DMS53 (cell line): ENCODE data around the gene CCSER1.
A peak's percentile ranks its signal among the peaks of the same experiment; 100 is the strongest.

ENCODE experiments used
- DNase-seq: peaks from one replicate; lab custom pipeline; 2025; lab: John Stamatoyannopoulos, UW

Gene CCSER1

DNA sequence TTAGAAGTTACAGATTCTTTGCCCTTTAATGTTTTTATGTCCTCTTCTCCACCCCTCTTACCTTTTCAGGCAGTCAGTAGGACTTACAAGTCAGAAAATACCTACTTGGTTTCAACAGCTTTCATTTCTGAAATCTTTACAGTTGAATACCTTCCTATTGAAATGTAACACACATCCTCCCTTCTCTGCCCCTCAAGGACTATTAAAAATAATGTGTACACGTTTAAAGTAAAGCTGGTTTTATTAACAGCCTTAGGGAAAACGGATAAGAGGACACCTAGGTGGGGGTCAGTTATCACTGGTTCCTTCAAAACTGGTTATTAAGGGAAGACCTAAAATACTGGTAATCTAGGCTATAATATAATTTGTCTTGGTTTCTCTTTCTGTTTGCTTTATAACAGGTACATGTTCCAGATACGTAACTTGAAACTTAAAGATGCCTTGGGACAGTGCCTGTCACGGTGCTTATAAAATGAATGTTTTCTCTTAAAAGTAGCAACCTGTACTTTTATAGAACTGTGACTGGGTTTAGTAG lies 1.8 kb downstream of the CCSER1 start:
- peak; percentile 36 for DNase-seq

DNA sequence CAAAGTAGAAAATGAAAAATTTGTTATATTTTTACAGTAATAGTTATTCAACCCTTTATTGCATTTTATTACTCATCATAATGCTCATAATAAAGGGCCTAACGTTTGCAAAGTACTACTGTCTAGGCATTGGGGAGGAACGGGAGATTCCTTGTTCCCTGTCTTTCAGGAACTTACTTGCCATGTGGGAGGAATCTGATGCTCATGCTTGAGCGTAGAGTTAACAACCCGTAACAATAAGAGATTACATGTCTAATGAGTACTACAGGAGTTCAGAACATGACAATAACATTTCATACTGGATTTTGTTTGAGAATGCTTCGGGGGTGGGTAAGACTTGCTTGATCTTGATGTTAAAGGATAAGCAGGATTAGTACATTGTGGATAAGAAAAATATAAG lies 2.9 kb downstream of the CCSER1 start:
- no peak for DNase-seq

DNA sequence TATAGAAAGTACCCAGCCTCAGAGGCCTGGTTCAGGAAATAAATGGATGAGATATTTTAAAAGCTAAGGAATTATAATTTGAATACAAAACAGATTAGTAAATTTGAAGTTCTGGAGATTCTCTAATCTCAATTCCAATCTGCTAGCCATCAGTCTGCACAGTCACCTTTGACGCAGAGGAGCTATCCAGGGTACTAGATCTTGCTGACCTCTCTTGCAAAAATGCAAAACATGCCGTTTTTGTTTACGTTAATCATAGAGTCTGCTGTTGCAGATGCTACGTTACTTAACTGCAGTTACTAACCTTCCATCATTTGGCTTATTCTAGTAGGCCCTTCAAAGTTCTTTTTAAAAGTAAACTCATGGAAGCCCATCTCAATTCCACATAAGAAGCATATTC lies 10.4 kb downstream of the CCSER1 start:
- DNase-seq: no peak

DNA sequence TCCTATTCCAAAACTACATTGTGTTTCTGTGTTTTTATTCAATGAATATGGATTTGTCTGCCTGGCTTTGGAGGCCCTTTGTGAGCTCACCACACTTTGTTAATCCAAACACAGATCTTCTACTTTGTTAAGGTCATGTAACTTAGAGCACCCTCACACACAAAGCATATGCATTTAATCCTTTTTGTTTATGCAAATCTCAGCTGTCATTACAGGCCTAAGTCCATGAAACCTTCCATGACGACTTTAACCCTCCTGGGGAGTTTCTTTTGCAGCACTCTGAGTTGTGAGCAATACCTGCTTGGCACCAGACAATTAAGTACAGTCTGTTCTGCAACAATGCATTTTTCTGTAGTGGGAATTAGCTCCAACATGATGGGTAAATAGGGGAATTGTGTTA lies 14.9 kb downstream of the CCSER1 start:
- DNase-seq: no peak

DNA sequence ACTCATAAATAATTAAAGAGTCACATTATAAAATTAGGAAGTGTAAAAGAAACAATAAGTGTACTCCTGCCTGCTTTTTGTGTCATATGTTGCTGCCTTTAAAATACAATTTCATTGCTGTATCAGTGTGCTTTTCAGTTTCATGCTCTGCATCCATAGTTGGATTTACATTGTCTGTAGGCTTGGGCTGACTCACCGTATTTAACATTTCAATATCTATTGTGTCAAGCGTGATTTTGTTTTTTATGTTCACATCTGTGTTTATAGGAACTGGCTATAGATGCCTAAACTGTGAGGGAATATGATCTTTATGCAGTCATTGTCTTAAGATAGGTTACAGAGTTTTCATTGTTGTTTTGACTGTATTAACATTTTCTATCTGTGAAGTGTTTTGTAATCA lies 18.1 kb downstream of the CCSER1 start:
- DNase-seq: peak; percentile 21

DNA sequence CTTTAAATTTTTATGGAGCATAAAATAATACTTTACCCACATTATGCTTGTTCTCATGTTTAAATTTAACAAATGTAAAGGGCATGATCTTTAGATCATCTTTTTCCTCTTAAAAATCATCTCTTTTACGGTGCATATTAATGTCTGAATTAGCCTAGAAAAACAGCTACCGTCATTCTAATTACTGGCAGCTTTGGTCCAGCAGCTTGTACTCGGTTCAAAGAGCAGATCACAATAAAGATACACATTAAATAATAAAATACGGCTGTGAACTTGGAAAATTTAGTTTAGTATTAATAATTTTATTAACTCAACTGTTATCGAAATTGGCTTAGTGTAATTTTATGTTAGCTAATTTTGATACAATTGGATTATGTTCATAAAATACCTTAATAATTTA lies 19.1 kb downstream of the CCSER1 start:
- DNase-seq: no peak

DNA sequence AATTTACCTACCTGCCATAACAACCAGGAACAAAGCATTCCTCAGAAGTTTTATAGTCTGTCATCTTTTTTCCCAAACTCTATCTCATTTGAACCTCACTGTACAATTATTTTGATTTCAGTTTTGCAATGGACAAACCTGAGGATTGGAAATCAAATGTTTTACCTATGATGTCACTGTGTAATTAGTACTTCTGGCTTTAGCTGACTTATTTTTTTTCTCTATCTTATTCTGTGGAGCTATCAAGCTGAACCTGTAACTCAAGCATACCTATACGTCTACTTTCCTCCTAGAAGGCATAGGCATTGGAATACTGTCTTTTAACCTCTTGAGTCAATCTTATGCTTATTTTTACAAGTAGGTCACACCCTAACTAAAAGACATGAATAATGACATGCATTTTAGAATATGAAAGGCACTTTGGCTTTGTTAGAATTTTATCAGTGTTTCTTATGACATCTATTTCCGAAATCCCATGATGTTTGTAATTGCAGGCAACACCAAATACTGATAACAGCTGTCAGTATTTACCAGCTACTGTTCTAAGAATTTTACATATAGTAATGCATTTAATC lies 21.5 kb downstream of the CCSER1 start:
- DNase-seq: no peak

DNA sequence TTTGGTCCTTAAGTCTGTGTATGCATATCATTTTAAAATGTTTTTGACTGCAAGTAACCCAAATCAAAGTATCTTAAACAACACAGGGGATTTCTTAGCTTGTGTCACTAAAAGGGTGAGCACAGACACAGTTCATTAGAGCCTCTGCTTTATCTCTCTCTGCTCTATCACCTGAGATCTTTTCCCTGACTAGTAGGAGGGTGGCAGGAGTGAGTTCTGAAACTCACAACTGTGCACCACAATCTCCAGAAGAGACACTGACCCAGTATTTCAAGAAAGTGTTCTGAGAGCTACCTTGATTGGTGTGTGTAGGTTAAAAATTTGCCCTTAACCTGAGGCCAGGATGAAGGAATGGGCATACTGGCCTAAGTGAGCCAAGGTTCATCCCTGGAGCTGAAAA lies 24.8 kb downstream of the CCSER1 start:
- no peak for DNase-seq

DNA sequence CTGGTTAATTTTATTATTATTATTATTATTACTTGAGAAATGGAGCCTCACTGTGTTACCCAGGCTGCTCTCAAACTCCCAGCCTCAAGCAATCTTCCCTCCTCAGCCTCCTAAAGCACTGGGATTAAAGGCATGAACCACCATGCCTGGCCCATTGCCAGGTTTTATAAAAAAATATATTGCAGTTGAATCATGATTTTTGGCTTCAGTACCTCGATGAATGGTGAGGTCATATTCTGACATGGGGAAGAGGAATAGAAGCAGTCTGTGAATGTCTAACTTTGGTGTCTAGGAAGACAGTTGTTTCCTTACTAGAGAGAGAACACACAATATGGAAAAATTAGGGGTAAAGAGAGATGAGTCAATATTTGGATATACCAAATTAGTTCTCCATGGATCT lies 32.0 kb downstream of the CCSER1 start:
- peak; percentile 5 for DNase-seq

DNA sequence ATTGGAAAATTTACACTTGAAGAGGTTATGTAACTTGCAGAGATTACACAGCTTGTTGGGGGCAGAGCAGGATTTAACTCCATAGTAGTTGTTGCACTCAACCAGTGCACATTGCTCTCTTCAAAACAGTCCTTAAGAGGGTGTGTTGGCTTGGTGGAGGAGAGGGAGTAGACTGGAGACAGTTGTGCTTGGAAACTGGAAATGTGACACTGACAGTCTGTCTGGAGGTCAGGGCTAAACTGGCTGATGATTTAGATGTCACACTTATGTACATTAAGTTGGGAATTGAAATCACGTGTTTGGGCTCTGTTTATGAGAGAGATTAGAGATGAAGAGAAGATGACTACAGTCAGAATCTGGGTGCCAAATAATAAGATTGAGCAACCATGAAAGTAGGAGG lies 32.9 kb downstream of the CCSER1 start:
- no peak for DNase-seq

DNA sequence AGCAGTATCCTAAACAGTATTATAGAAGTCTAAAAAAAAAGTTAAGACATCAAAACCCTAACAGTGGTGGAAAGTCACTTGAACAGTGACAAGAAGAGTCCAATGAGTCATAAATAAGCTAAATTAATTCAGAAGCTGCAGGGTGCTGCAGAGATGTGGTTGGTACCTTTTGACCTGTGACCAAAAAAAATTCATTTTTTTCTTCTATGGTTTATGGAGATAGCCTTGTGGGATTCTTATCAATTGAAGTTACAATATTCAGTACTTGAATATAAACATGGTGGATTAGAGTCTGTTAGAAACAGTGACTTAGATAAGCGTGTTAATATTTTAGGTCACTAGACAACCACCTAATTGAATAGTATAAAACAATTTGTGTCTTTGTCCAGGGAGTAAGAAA lies 35.4 kb downstream of the CCSER1 start:
- no peak for DNase-seq

DNA sequence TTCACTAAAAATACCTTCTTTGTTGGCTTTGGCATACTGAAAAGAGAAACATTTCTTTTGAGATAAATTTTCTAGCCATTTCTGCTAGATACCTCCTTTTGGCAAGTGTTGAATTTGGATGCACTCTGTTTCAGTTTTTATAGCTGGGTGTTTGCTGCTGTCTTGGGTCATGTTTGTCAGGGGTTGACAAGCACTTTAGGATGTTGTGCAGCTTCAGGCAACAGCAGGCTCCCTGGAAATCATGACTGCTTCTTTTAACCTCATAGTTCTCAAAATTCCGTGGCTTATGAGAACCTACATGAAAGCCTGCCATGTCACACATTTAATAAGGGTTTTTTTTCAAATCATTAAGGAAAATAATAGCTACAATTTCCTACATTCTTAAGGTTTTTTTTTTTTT lies 36.7 kb downstream of the CCSER1 start:
- DNase-seq: no peak

DNA sequence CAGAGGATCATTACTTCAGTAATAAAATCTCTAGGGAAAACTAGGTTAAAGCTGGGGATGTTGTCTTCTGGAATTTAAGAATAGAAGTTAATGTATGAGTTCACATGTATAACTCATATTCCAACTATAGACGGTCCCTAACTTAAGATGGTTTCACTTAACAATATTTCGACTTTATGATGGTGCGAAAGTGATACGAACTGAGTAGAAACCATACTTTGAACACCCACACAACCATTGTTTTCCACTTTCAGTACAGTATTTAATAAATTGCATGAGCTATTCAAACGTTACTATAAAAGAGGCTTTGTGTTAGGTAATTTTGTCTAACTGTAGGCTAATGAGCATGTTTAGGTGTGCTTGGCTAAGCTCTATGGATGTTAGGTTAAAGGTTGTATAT lies 38.7 kb downstream of the CCSER1 start:
- DNase-seq: no peak

DNA sequence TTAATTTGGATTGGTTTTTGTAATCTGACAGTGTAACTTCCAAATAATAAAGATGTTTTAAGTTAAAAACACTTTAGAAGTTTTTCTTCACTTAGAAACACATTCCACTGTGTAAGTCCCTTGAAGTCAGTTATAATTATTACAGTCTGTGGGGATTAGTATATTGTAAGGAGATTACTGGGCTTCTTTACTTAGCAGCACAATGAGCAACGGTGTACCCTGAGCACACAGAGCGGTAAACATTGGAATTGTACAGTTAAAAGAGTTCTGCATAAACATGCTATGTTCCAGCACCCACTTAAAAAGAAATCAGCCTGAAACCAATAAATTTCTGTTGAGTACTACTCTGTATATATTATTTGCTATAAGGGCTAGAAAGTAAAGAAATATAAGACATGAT lies 44.3 kb downstream of the CCSER1 start:
- DNase-seq: no peak

DNA sequence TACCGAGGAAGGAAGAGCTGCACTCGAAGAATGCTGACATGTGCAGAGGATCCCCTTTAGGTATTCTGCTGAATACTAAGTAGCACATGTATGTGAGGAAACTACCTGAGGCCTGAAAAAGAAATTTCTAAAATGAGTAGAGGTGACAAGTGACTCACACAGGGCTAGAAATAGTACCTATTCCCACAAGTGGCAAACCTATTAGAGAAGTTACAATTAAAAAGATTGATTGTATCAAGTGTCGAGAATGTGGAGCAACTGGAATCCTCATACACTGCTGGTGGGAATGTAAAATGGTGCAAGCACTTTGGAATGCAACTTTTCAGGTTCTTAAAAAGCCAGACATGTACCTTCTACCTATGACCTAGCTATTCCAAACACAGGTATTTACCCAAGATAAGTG lies 47.4 kb downstream of the CCSER1 start:
- peak; percentile 44 for DNase-seq

DNA sequence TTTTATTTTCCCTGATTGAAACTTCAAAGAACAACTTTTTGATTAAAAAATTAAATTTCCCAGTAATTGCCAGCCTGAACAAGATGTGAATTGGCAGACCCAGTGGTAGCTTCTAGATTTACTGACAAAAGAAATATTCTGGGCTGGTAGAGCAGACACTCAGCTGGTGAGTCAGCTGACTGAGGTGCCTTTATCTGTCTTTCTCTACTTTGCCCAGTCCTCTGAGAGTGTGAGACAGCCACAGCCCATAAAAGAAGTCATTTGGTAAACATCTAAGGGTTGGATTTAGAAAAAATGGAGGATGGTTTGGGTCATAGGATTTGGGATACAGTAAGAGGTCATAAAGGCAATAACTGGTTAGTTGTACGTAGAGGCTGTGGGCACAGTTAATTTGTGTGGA lies 54.5 kb downstream of the CCSER1 start:
- DNase-seq: peak; percentile 11

DNA sequence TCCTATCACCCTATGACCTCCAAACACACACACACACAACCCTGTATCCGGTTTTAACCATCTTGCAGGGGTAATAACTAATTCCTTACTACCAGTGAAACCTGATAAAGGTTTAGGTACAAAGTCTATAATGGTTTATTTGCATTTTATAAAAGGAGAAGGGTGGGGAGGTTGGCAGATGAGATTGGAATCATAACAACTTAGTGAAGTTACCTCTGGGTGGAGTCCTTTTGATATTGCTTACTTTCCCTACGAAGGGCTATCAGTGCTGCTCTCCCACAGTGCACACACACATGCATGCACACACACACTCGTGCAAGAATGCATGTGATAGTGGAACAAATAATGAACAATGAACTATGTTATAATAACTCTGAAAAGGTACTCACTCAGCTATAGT lies 56.1 kb downstream of the CCSER1 start:
- DNase-seq: peak; percentile 7

DNA sequence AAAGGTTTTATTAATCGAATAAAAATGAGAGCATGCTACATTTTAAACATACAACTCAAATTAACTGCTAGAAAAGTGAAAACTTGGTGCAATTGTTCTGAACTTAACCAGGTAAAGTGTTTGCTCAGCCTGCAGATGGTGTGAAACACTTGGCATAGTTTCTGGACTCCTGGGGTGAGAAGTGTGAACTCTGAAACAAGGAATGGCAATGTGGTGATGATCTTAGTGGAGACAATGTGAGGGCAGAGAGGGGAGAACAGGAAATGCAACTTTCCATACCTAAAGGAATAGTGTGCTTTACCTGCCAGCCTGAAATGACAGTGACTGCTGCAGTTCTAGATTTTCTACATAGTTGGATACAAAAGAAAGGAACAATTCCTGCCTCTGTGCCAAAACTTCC lies 57.4 kb downstream of the CCSER1 start:
- DNase-seq: peak; percentile 32

DNA sequence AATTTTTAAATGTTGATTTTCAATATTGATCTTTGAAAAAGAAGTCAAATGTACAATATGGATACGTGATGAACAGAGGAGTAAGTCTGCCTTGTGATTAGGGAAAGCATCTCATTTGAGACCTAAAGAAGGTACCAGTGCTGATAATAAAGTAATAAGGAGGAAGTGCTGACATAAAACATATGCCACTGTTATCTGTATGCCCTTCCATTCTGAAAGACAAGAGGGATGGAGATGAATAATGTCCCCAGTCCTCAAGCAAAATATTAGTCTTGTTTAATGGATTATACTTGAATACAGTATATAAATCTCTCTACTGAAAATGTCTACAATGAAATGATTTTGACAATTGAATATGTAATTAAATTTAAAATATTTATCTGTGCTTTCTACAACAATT lies 58.2 kb downstream of the CCSER1 start:
- no peak for DNase-seq

DNA sequence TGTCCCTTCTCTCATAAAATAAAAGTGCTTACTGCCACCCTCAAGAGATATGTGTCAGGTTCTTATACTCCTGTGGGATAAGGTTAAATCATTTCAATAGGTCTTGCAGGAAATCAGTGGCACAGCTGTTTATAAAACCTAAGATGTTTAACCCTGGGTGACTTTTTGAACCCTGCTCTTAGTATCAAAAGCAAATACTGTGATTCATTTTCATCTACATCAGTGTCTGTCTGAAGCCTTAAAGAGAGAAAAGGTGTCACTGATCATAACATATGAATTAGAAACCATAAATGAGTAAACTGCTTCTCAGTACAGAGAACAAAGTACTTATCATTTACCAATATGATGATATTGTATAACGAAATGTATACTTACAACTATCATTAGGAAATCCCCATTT lies 59.0 kb downstream of the CCSER1 start:
- DNase-seq: peak; percentile 6

DNA sequence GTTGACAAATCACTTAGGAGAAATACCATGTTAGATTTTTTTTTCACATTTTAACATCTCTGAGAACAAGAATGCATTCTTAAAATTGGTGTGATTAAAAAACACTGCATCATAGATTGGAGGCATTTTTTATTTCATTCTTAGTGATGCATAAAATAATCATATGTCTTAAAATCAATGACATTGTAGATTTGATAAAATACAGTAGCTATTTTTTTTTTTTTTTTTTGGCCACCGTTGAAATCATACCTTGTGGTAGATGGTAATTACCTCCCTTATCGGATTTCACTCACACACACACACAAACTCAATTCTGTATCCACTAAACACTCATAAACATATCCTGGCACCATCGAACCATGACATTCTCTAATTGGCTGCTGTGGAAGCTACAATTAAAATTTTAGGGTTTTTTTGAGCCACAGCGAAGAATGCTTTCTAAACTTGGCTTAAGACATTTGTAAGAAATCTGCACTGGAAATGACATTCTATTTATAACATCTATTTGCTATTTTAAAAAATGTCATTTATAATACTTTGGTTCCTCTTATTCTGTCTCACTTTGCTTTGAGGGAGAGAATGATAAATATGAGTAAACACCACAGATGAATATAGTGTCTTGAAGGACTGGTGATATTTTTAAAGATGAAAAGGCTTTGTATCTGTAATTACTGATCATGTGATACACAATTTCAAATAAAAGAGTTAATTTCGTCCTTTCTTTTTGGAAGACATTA lies 60.1 kb downstream of the CCSER1 start:
- no peak for DNase-seq

DNA sequence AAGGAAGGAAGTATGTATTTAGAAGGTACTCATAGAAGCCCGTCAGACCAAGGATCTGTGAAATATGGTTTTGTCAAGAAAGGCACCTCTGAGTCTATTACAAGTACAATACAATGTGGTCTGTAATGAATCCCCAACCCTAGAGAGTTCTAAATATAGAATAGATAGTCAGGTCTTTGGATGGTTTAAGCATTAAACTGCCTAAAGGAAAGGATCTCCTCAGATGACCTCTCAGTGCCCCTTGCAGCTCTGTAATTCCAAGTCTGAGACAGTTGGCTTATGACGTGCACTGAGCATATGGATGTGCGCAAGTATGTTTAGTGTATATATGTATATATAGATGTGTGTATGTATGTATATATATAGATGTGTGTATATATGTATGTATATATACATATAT lies 62.0 kb downstream of the CCSER1 start:
- DNase-seq: no peak

DNA sequence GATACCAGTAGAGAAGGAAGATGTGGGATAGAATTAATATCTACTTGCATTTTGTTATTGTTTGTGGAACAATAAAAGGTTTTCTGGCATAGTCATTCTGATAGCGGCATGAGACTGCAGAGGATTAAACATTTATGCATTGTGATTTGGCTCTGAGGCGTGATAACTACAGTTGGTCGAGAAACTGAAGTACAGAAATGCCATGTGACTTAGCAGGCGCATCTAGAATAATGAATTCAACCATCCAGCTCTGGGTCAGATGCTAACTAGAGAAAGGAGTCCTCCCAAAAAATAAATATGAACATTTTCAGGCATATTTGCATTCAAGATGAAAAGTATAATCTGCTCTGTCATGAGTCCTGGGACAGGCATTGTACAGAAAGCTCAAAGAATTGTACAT lies 62.8 kb downstream of the CCSER1 start:
- DNase-seq: no peak

DNA sequence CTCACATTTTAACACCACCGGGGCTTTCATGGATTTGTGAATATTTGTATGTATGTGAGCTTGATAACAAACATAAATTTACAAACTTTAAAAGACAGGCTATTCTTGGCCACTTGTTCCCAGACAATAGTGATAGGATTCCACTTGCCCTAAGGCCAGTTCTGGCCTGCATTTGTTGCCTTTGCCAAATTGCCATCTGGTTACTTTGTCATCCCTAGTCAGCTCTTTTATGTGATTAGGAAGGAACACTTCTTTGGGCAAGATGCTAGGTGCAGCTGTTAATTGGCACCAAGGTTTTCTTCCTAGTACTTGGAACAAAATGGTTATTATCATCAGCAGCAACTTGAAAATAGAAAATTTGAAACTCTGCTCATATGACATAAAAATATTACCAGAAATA lies 63.3 kb downstream of the CCSER1 start:
- no peak for DNase-seq
